Neural progenitor cell (in vitro differentiated cells): ENCODE results near the gene SLC39A13.

ENCODE experiments used
- EZH2 ChIP-seq: fragments of 200-600 bp; sonication (generic); IDR thresholded peaks from 2 replicates; pipeline ENCODE4 v1.6.1; 2017; ENCODE audit warnings: antibody characterized with exemption, mild to moderate bottlenecking, moderate library complexity
- TF ChIP-seq, protein P1 (sequence below): fragments of 200-600 bp; sonication (generic); IDR thresholded peaks from 2 replicates; pipeline ENCODE4 v1.5.1; 2017; ENCODE audit warnings: antibody characterized with exemption, mild to moderate bottlenecking

DNA sequence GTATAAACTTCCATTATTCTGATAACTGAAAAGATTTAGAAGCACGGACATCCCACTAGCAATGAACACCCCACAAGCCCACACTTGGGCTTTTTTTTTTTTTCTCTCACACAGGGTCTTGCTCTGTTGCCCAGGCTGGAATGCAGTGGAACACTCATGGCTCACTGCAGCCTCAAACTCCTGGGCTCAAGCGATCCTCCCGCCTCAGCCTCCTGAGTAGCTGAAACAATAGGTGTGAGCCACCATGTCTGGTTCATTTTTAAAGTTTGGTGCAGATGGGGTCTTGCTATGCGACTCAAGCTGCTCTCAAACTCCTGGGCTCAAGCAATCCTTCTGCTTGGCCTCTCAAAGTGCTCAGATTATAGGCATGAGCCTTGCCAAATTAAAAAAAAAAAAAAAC is 37.5 kb downstream of the SLC39A13 start:
- TF ChIP-seq, protein P1, sequence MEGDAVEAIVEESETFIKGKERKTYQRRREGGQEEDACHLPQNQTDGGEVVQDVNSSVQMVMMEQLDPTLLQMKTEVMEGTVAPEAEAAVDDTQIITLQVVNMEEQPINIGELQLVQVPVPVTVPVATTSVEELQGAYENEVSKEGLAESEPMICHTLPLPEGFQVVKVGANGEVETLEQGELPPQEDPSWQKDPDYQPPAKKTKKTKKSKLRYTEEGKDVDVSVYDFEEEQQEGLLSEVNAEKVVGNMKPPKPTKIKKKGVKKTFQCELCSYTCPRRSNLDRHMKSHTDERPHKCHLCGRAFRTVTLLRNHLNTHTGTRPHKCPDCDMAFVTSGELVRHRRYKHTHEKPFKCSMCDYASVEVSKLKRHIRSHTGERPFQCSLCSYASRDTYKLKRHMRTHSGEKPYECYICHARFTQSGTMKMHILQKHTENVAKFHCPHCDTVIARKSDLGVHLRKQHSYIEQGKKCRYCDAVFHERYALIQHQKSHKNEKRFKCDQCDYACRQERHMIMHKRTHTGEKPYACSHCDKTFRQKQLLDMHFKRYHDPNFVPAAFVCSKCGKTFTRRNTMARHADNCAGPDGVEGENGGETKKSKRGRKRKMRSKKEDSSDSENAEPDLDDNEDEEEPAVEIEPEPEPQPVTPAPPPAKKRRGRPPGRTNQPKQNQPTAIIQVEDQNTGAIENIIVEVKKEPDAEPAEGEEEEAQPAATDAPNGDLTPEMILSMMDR, result no peak
- no peak for TF ChIP-seq EZH2
